ENCODE measurements around the gene FRMD5. TPM values are rescaled to one million over a fixed set of nuclear protein-coding genes. Genes with fewer than 3 reads are reported as not detected.

Gene FRMD5
- total RNA-seq, 1 donor from 2014 or later = 3.0 TPM

GRCh38 chr15:43889042-43889441 is 306.0 kb downstream of the FRMD5 start:
- H3K4me3 ChIP-seq (ENCODE audit: low read depth, low read length) = no peak overlapping the region
- TF ChIP-seq CTCF (conservative IDR thresholded peaks at IDR 0.05; ENCODE audit: low read depth, low read length) = no peak
- no peak for DNase-seq (ENCODE audit: low read depth)

GRCh38 chr15:43887901-43888300 is 307.2 kb downstream of the FRMD5 start:
- no peak for TF ChIP-seq CTCF (conservative IDR thresholded peaks at IDR 0.05; ENCODE audit: low read depth, low read length)
- no peak for DNase-seq (ENCODE audit: low read depth)
- H3K4me3 ChIP-seq (ENCODE audit: low read depth, low read length) = no peak overlapping the region

- DNase-seq (ENCODE audit: low read depth) = no peak
- no peak overlapping the region for H3K4me3 ChIP-seq (ENCODE audit: low read depth, low read length)
- no peak for TF ChIP-seq CTCF (conservative IDR thresholded peaks at IDR 0.05; ENCODE audit: low read depth, low read length)
These were observed 308.5 kb downstream of the FRMD5 start for GRCh38 chr15:43886558-43886957.

GRCh38 chr15:43883571-43883970 is 311.5 kb downstream of the FRMD5 start:
- H3K4me3 ChIP-seq (ENCODE audit: low read depth, low read length) = no peak overlapping the region
- TF ChIP-seq CTCF (conservative IDR thresholded peaks at IDR 0.05; ENCODE audit: low read depth, low read length) = no peak
- no peak for DNase-seq (ENCODE audit: low read depth)

GRCh38 chr15:43881944-43882343 is 313.1 kb downstream of the FRMD5 start:
- no peak overlapping the region for H3K4me3 ChIP-seq (ENCODE audit: low read depth, low read length)
- no peak for DNase-seq (ENCODE audit: low read depth)
- TF ChIP-seq CTCF (conservative IDR thresholded peaks at IDR 0.05; ENCODE audit: low read depth, low read length) = peak; percentile 73

- no peak for TF ChIP-seq CTCF (conservative IDR thresholded peaks at IDR 0.05; ENCODE audit: low read depth, low read length)
- no peak for DNase-seq (ENCODE audit: low read depth)
- H3K4me3 ChIP-seq (ENCODE audit: low read depth, low read length) = no peak overlapping the region
These were observed 313.8 kb downstream of the FRMD5 start for GRCh38 chr15:43881245-43881644.

GRCh38 chr15:43880406-43881194 is 314.5 kb downstream of the FRMD5 start:
- no peak overlapping the region for H3K4me3 ChIP-seq (ENCODE audit: low read depth, low read length)
- DNase-seq (ENCODE audit: low read depth) = no peak
- no peak for TF ChIP-seq CTCF (conservative IDR thresholded peaks at IDR 0.05; ENCODE audit: low read depth, low read length)
